CD4-positive, alpha-beta T cell (primary cell): Measurements from ENCODE around the gene ARHGAP10. TPM values are rescaled to one million over a fixed set of nuclear protein-coding genes. Genes with fewer than 3 reads are reported as not detected.

Experiments used
- ATAC-seq: fragments of 200-7000 bp; cut with Tn5 transposase; one replicate; pipeline ENCODE4 v1.10.0; 2022; ENCODE audit warnings: mild to moderate bottlenecking; ENCODE audit not compliant: poor library complexity
- CTCF ChIA-PET: fragments of 350-600 bp; sonication (Branson Sonifier 250); formaldehyde crosslinking; loops from one replicate; lab custom pipeline; 2021; ENCODE audit warnings: antibody characterized with exemption, inconsistent platforms; lab: Charles Lee
- POLR2A ChIA-PET: fragments of 350-600 bp; sonication (Branson Sonifier 250); formaldehyde crosslinking; loops from one replicate; lab custom pipeline; 2021; ENCODE audit warnings: antibody characterized with exemption, inconsistent platforms; lab: Charles Lee
- DNase-seq, 14 experiments: peaks; one replicate each; pipeline ENCODE4 v3.0.0-alpha.2; 2013 to 2020; ENCODE audit warnings: mixed read lengths in 2 of 14
- H3K27ac ChIP-seq, 2 donors: one replicate each; pipeline versions ENCODE4 v1.5.1 to v1.7.0; 2013; ENCODE audit warnings: low read length in 2 of 2, low read depth in 1 of 2, mild to moderate bottlenecking in 1 of 2
- H3K27me3 ChIP-seq, 2 experiments: 1 replicate in 1 of 2; 2 replicates in 1 of 2; pipeline versions ENCODE4 v1.6.1 to v1.7.0; 2013; ENCODE audit warnings: low read length in 2 of 2, control low read depth in 1 of 2, mild to moderate bottlenecking in 1 of 2, moderate library complexity in 1 of 2; ENCODE audit not compliant: insufficient read depth in 2 of 2, control insufficient read depth in 1 of 2
- H3K36me3 ChIP-seq: one replicate; pipeline ENCODE4 v1.6.1; 2013; ENCODE audit warnings: low read length, control low read depth; ENCODE audit not compliant: insufficient read depth
- H3K4me1 ChIP-seq: one replicate; pipeline ENCODE4 v1.6.1; 2013; ENCODE audit warnings: low read length, control low read depth; ENCODE audit not compliant: insufficient read depth
- H3K4me3 ChIP-seq: one replicate; pipeline ENCODE4 v1.5.1; 2013; ENCODE audit warnings: mild to moderate bottlenecking, low read length, moderate library complexity
- H3K9me3 ChIP-seq, 2 experiments: 1 replicate in 1 of 2; 2 replicates in 1 of 2; pipeline versions ENCODE4 v1.6.1 to v1.7.0; 2013; ENCODE audit warnings: low read length in 2 of 2, mild to moderate bottlenecking in 2 of 2, control low read depth in 1 of 2, moderate library complexity in 1 of 2; ENCODE audit not compliant: control insufficient read depth in 1 of 2, insufficient read depth in 1 of 2
- H3K27ac Mint-ChIP-seq: one replicate; pipeline ENCODE4 v1.8.0; 2020; ENCODE audit warnings: mixed read lengths
- H3K27me3 Mint-ChIP-seq: one replicate; pipeline ENCODE4 v1.8.0; 2021; ENCODE audit warnings: mixed read lengths
- H3K36me3 Mint-ChIP-seq: one replicate; pipeline ENCODE4 v1.8.0; 2021; ENCODE audit warnings: low read depth, mixed read lengths
- H3K4me1 Mint-ChIP-seq: one replicate; pipeline ENCODE4 v1.8.0; 2021; ENCODE audit warnings: low read depth, mixed read lengths
- H3K4me3 Mint-ChIP-seq: one replicate; pipeline ENCODE4 v1.8.0; 2020; ENCODE audit warnings: mild to moderate bottlenecking, mixed read lengths
- H3K9me3 Mint-ChIP-seq: one replicate; pipeline ENCODE4 v1.8.0; 2020; ENCODE audit warnings: mixed read lengths
- intact Hi-C, 2 experiments: fragments of 100-400 bp; cut with DNase I in 1 of 2; cut with micrococcal nuclease in 1 of 2; formaldehyde crosslinking; loops; one replicate each; pipeline versions ENCODE4 v1.15.1 to v1.9.0; 2023 to 2025; cut with DNase I, micrococcal nuclease
- total RNA-seq, 174 experiments: library from RNA in 2 of 174; stranded (reverse) in 2 of 174; gene quantifications; one replicate each; pipeline ENCODE4 v1.2.3 and lab custom pipeline; 2021 to 2026
- TF ChIP-seq, protein P1 (sequence below): fragments of 200-600 bp; IDR thresholded peaks from one replicate; pipeline ENCODE4 v1.8.0; 2022; ENCODE audit warnings: antibody characterized with exemption, mild to moderate bottlenecking

Gene ARHGAP10
- total RNA-seq, 2 experiments from 2014 or later: 5.6 to 5.7 TPM

DNA sequence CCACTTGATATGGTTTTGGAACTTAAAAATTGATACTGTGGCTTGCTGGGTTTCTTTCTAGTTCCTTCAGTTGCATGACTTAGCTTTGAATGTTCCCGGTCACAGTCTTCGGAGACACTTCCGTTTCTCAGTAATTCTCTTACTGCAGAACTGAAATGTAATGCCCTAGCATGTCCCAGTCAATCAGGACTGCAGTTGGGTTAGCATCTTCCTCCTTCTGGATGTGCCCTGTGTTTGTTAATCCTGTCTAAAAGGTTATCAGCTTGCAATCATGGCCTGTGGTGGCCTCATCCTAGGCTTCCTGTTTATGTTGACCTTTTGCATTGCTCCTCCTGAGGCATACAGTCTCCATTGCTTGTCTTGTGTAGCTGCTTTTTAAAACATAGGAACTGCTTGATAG, 275.9 kb downstream of the ARHGAP10 start:
- peak in 1 of 14 experiments; percentile 15 for DNase-seq
- no peak for ATAC-seq
- Histone ChIP-seq H3K36me3 (no peaks in the 10 kb centered on the region), H3K4me1 (peaks cover 10% of the 10 kb centered on the region), H3K27ac (no peak overlapping the region), H3K9me3 (peaks cover 0 to 3% of the 10 kb centered on the region in 2 experiments), H3K4me3 (no peak overlapping the region), H3K27me3 (no peaks in the 10 kb centered on the region)
- H3K27me3 Mint-ChIP-seq: no peaks in the 10 kb centered on the region
- H3K9me3 Mint-ChIP-seq: peaks cover 5% of the 10 kb centered on the region
- no peak overlapping the region for H3K27ac Mint-ChIP-seq
- no peaks in the 10 kb centered on the region for H3K36me3 Mint-ChIP-seq
- TF ChIP-seq, protein P1, sequence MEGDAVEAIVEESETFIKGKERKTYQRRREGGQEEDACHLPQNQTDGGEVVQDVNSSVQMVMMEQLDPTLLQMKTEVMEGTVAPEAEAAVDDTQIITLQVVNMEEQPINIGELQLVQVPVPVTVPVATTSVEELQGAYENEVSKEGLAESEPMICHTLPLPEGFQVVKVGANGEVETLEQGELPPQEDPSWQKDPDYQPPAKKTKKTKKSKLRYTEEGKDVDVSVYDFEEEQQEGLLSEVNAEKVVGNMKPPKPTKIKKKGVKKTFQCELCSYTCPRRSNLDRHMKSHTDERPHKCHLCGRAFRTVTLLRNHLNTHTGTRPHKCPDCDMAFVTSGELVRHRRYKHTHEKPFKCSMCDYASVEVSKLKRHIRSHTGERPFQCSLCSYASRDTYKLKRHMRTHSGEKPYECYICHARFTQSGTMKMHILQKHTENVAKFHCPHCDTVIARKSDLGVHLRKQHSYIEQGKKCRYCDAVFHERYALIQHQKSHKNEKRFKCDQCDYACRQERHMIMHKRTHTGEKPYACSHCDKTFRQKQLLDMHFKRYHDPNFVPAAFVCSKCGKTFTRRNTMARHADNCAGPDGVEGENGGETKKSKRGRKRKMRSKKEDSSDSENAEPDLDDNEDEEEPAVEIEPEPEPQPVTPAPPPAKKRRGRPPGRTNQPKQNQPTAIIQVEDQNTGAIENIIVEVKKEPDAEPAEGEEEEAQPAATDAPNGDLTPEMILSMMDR: no peak
- ChIA-PET POLR2A (no interaction called here), CTCF (no interaction called here)
- H3K4me1 Mint-ChIP-seq: peaks cover 10% of the 10 kb centered on the region
- intact Hi-C loops: no loop called here
- no peak overlapping the region for H3K4me3 Mint-ChIP-seq

DNA sequence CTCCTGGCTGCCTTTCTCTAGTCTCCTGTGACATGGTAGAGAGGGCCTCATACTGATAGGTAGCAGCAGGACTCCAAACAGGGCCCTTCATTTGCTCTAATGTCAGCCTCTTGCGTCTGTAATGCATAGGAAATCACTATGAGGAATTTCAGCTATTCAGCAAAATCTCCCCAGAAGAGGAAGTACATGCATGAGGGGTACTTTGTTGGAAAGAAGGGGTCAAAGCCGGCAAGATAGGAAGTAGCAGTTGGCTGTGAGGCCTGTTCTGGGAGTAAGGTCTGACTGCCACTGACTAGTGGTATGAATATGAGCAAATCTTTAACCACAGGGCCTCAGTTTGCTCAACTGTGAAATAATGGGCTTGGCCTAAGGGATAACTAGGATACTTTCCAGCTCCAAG, 283.2 kb downstream of the ARHGAP10 start:
- Histone ChIP-seq H3K27me3 (no peaks in the 10 kb centered on the region), H3K36me3 (no peaks in the 10 kb centered on the region), H3K4me1 (no peaks in the 10 kb centered on the region), H3K4me3 (no peak overlapping the region), H3K9me3 (peaks cover 0 to 3% of the 10 kb centered on the region in 2 experiments), H3K27ac (no peak overlapping the region)
- Mint-ChIP-seq H3K4me3 (no peak overlapping the region), H3K36me3 (no peaks in the 10 kb centered on the region), H3K9me3 (peaks cover 5% of the 10 kb centered on the region), H3K27ac (no peak overlapping the region), H3K4me1 (no peaks in the 10 kb centered on the region), H3K27me3 (no peaks in the 10 kb centered on the region)
- intact Hi-C loops: loop anchor here in 1 of 2 experiments (10.0 kb wide), 1 partner anchor 1250 kb away; no protein-coding TSS in a partner anchor
- CTCF ChIA-PET: no interaction called here
- TF ChIP-seq, protein P1: no peak
- ATAC-seq: no peak
- POLR2A ChIA-PET: no interaction called here
- DNase-seq: no peak

DNA sequence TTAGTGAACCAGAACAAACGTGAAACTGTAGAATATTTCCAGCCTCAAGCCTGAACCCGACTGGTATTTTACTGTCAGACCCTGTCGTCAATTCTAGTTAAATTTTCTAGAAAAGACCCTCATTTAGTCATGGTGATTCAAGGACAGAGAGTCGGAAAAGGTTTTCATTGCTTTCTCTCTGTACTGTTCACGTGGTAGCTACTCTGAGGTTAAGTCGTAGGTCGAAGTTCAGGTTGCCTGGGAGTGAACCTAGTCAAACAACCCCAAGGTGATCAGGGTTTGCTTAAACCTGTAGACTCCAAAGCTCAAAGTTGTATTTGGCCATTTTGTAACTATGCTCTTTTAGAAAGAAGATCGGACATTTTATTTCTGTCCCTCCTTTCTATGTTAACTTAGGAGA, 283.6 kb downstream of the ARHGAP10 start:
- no peaks in the 10 kb centered on the region for H3K27me3 Mint-ChIP-seq
- peaks cover 0 to 3% of the 10 kb centered on the region in 2 experiments for H3K9me3 ChIP-seq
- H3K4me1 Mint-ChIP-seq: no peaks in the 10 kb centered on the region
- H3K27ac ChIP-seq: no peak overlapping the region
- intact Hi-C loops: loop anchor here in 1 of 2 experiments (10.0 kb wide), 1 partner anchor 1249 kb away; no protein-coding TSS in a partner anchor
- TF ChIP-seq, protein P1: no peak
- POLR2A ChIA-PET: no interaction called here
- no peaks in the 10 kb centered on the region for H3K4me1 ChIP-seq
- no peak for ATAC-seq
- CTCF ChIA-PET: no interaction called here
- no peak overlapping the region for H3K4me3 ChIP-seq
- no peak for DNase-seq
- H3K4me3 Mint-ChIP-seq: no peak overlapping the region
- peaks cover 5% of the 10 kb centered on the region for H3K9me3 Mint-ChIP-seq
- no peaks in the 10 kb centered on the region for H3K36me3 ChIP-seq
- H3K27me3 ChIP-seq: no peaks in the 10 kb centered on the region
- no peak overlapping the region for H3K27ac Mint-ChIP-seq
- H3K36me3 Mint-ChIP-seq: no peaks in the 10 kb centered on the region
